HepG2 (cell line): ENCODE measurements around the gene SLC43A1. TPM values are rescaled to one million over a fixed set of nuclear protein-coding genes. Genes with fewer than 3 reads are reported as not detected.

ENCODE experiments used
- ARNTL ChIP-seq: sonication (generic); formaldehyde crosslinking; IDR thresholded peaks from 2 replicates; pipeline ENCODE4 v1.4.0; 2020; ENCODE audit warnings: mild to moderate bottlenecking, missing genetic modification reagents
- KAT8 ChIP-seq: IDR thresholded peaks from 2 replicates; pipeline ENCODE4 v1.6.1; 2016; ENCODE audit warnings: missing genetic modification reagents, missing compliant biosample characterization
- RBM39 ChIP-seq: fragments of 200-400 bp; formaldehyde crosslinking; IDR thresholded peaks from one replicate; pipeline ENCODE4 v1.6.1; 2018; ENCODE audit warnings: antibody characterized with exemption, mild to moderate bottlenecking, low read depth, low read length; ENCODE audit not compliant: poor library complexity, severe bottlenecking
- REXO4 ChIP-seq: sonication (generic); formaldehyde crosslinking; IDR thresholded peaks from 2 replicates; pipeline ENCODE4 v1.8.0; 2022; ENCODE audit warnings: missing genetic modification reagents, mild to moderate bottlenecking, borderline replicate concordance
- SOX13 ChIP-seq, 3 experiments: fragments of 450-650 bp in 1 of 3; sonication (generic) in 1 of 3; formaldehyde crosslinking in 1 of 3; IDR thresholded peaks in 2 of 3; conservative IDR thresholded peaks in 1 of 3; 2 replicates each; pipeline versions ENCODE4 v1.5.0 to v1.6.1; 2016 to 2020; ENCODE audit warnings: antibody characterized with exemption in 1 of 3, mild to moderate bottlenecking in 1 of 3, missing compliant biosample characterization in 1 of 3, missing genetic modification reagents in 1 of 3, moderate library complexity in 1 of 3
- ZNF101 ChIP-seq: sonication (generic); formaldehyde crosslinking; IDR thresholded peaks from 2 replicates; pipeline ENCODE4 v1.4.0; 2020; ENCODE audit warnings: mild to moderate bottlenecking, low read depth, missing genetic modification reagents, borderline replicate concordance
- ZNF317 ChIP-seq: sonication (generic); formaldehyde crosslinking; IDR thresholded peaks from 2 replicates; pipeline ENCODE4 v1.5.0; 2020; ENCODE audit warnings: mild to moderate bottlenecking, missing genetic modification reagents
- ZNF367 ChIP-seq: sonication (generic); formaldehyde crosslinking; IDR thresholded peaks from 2 replicates; pipeline ENCODE4 v1.4.0; 2020; ENCODE audit warnings: missing genetic modification reagents, borderline replicate concordance
- ZNF431 ChIP-seq: sonication (generic); formaldehyde crosslinking; IDR thresholded peaks from 2 replicates; pipeline ENCODE4 v1.9.0; 2022; ENCODE audit warnings: missing genetic modification reagents, low read depth, mild to moderate bottlenecking, borderline replicate concordance
- ZNF644 ChIP-seq: IDR thresholded peaks from 2 replicates; pipeline ENCODE4 v1.6.1; 2016; ENCODE audit warnings: low read depth
- polyA plus RNA-seq, 8 experiments: library from polyadenylated mRNA; depleted of rRNA in 3 of 8; stranded (reverse) in 7 of 8; unstranded in 1 of 8; fragments of >200 nt; fragmentation: Illumina TruSeq in 4 of 8; extraction: Trizol in 4 of 8; gene quantifications; 2 replicates each; pipeline versions ENCODE4 v1.2.1 to v1.2.3, GENCODE V29; 2011 to 2016; ENCODE audit warnings: low read depth in 4 of 8, missing spikeins in 1 of 8, mixed read lengths in 1 of 8; ENCODE audit not compliant: insufficient read depth in 1 of 8
- total RNA-seq, 5 experiments: library from RNA; depleted of rRNA; stranded (reverse); fragments of >200 nt; fragmentation: Illumina TruSeq; extraction: Trizol; gene quantifications; 2 replicates each; pipeline ENCODE4 v1.2.3, GENCODE V29; 2016; ENCODE audit warnings: low read depth in 1 of 5
- TF ChIP-seq, protein P1 (sequence below): sonication (generic); formaldehyde crosslinking; IDR thresholded peaks from 2 replicates; pipeline ENCODE4 v1.4.0; 2020; ENCODE audit warnings: missing genetic modification reagents, borderline replicate concordance
- TF ChIP-seq, protein P2 (sequence below): sonication (generic); formaldehyde crosslinking; IDR thresholded peaks from 2 replicates; pipeline ENCODE4 v1.8.0; 2022; ENCODE audit warnings: mild to moderate bottlenecking, missing genetic modification reagents, moderate library complexity
- TF ChIP-seq, protein P3 (sequence below): sonication (generic); formaldehyde crosslinking; IDR thresholded peaks from 2 replicates; pipeline ENCODE4 v1.5.0; 2020; ENCODE audit warnings: mild to moderate bottlenecking, missing genetic modification reagents
- TF ChIP-seq, protein P4 (sequence below): sonication (generic); formaldehyde crosslinking; IDR thresholded peaks from 2 replicates; pipeline ENCODE4 v1.5.0; 2020; ENCODE audit warnings: missing genetic modification reagents

The SLC43A1 gene
- total and polyA plus RNA-seq, 2 of the 13 experiments (the other 11 are each of a cell fraction or from before 2014, with no cell fraction given), result 72.3 to 87.6 TPM

DNA sequence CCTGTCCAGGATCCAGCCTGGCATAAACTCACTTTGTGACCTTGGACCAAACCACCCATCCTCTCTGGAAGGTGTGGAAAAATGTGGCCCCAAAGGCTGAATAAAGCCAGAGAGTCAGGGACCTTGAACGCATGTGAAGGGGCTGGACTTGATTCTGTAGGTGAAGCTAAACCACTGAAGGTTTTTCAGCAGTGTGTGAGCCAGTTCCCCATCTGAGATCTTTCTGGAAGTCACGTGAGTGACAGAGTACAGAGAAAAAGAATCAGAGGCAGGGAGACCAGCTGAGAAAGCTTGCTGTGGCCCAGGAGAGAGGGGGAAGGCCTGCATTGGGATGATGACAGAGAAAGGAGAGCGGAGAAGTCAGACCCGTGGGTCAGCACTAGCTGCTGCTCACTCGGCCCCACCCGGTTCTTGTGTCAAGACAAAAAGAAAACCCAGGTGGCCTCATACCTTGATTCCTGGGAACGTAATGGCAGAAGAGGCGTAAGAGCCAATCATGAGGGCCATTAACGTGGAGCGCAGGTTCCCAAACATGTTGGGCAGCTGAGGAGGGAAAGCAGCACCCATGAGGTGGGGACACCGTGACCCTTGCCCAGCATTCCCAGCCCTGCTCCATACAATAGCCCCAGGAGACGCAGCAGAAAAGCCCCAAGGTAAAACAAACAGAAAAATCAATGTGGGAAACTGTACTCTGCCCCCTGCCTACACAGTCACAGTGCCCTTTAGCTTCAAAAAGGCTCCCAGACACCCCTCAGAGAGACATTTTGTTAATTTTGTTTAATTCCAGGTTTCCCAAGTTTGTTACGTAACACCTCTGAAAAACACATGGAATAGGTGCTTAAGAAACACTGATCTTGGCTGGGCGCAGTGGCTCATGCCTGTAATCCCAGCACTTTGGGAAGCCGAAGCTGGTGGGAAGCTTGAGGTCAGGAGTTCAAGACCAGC is 17.9 kb downstream of the SLC43A1 start (continued):
- TF ChIP-seq, protein P1, sequence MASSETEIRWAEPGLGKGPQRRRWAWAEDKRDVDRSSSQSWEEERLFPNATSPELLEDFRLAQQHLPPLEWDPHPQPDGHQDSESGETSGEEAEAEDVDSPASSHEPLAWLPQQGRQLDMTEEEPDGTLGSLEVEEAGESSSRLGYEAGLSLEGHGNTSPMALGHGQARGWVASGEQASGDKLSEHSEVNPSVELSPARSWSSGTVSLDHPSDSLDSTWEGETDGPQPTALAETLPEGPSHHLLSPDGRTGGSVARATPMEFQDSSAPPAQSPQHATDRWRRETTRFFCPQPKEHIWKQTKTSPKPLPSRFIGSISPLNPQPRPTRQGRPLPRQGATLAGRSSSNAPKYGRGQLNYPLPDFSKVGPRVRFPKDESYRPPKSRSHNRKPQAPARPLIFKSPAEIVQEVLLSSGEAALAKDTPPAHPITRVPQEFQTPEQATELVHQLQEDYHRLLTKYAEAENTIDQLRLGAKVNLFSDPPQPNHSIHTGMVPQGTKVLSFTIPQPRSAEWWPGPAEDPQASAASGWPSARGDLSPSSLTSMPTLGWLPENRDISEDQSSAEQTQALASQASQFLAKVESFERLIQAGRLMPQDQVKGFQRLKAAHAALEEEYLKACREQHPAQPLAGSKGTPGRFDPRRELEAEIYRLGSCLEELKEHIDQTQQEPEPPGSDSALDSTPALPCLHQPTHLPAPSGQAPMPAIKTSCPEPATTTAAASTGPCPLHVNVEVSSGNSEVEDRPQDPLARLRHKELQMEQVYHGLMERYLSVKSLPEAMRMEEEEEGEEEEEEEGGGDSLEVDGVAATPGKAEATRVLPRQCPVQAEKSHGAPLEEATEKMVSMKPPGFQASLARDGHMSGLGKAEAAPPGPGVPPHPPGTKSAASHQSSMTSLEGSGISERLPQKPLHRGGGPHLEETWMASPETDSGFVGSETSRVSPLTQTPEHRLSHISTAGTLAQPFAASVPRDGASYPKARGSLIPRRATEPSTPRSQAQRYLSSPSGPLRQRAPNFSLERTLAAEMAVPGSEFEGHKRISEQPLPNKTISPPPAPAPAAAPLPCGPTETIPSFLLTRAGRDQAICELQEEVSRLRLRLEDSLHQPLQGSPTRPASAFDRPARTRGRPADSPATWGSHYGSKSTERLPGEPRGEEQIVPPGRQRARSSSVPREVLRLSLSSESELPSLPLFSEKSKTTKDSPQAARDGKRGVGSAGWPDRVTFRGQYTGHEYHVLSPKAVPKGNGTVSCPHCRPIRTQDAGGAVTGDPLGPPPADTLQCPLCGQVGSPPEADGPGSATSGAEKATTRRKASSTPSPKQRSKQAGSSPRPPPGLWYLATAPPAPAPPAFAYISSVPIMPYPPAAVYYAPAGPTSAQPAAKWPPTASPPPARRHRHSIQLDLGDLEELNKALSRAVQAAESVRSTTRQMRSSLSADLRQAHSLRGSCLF (CRISPR knock-in tag), result no peak
- no peak; the same call in 1 of the 2 replicates for TF ChIP-seq ZNF101
- peak; percentile 74 for TF ChIP-seq SOX13 (IDR thresholded peaks at IDR 0.05)
- TF ChIP-seq SOX13 (CRISPR knock-in tag; conservative IDR thresholded peaks at IDR 0.05 in 1 of 2, IDR thresholded peaks at IDR 0.05 in 1 of 2), result peak in 1 of 2 experiments; percentile 91; a peak in 2 of 4 replicates
- TF ChIP-seq ZNF317 (CRISPR knock-in tag), result 0 out of 2 replicates have a peak, but pooled peaks have one; percentile 42
- TF ChIP-seq ZNF431 (CRISPR knock-in tag), result peak; percentile 75; the same call in 1 of the 2 replicates
- TF ChIP-seq KAT8, result peak; percentile 51; the same call in 1 of the 2 replicates
- TF ChIP-seq, protein P2, sequence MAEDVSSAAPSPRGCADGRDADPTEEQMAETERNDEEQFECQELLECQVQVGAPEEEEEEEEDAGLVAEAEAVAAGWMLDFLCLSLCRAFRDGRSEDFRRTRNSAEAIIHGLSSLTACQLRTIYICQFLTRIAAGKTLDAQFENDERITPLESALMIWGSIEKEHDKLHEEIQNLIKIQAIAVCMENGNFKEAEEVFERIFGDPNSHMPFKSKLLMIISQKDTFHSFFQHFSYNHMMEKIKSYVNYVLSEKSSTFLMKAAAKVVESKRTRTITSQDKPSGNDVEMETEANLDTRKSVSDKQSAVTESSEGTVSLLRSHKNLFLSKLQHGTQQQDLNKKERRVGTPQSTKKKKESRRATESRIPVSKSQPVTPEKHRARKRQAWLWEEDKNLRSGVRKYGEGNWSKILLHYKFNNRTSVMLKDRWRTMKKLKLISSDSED (CRISPR knock-in tag), result no peak
- TF ChIP-seq, protein P3, sequence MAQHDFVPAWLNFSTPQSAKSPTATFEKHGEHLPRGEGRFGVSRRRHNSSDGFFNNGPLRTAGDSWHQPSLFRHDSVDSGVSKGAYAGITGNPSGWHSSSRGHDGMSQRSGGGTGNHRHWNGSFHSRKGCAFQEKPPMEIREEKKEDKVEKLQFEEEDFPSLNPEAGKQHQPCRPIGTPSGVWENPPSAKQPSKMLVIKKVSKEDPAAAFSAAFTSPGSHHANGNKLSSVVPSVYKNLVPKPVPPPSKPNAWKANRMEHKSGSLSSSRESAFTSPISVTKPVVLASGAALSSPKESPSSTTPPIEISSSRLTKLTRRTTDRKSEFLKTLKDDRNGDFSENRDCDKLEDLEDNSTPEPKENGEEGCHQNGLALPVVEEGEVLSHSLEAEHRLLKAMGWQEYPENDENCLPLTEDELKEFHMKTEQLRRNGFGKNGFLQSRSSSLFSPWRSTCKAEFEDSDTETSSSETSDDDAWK (CRISPR knock-in tag), result no peak
- no peak for TF ChIP-seq REXO4 (CRISPR knock-in tag)
- peak; percentile 80 for TF ChIP-seq ZNF644
- no peak for TF ChIP-seq RBM39
- 0 out of 2 replicates have a peak, but pooled peaks have one; percentile 45 for TF ChIP-seq ARNTL
- TF ChIP-seq ZNF367 (CRISPR knock-in tag), result no peak
- TF ChIP-seq, protein P4, sequence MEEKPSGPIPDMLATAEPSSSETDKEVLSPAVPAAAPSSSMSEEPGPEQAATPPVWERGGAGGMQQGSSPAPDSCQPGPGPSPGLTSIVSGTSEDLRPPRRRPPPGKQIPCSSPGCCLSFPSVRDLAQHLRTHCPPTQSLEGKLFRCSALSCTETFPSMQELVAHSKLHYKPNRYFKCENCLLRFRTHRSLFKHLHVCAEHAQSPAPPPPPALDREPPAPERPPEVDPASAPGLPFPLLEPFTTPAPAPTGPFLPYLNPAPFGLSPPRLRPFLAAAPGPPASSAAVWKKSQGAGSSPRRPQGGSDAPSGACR, result no peak
